Hepatocyte (in vitro differentiated cells): ENCODE data around the gene BCAS1. TPM values are rescaled to one million over a fixed set of nuclear protein-coding genes. Genes with fewer than 3 reads are reported as not detected.

ENCODE experiments used
- DNase-seq: peaks from one replicate; pipeline ENCODE4 v3.0.0-alpha.2; 2016; ENCODE audit warnings: low spot score
- H2AFZ ChIP-seq: fragments of 200-600 bp; sonication (generic); 2 replicates; pipeline ENCODE4 v1.6.0; 2016; ENCODE audit warnings: antibody characterized with exemption, mild to moderate bottlenecking
- H3K27ac ChIP-seq: fragments of 200-600 bp; sonication (generic); 2 replicates; pipeline ENCODE4 v1.5.1; 2016; ENCODE audit warnings: mild to moderate bottlenecking
- H3K27me3 ChIP-seq: fragments of 200-600 bp; sonication (generic); 2 replicates; pipeline ENCODE4 v1.6.1; 2016
- H3K36me3 ChIP-seq: fragments of 200-600 bp; sonication (generic); replicated peaks from 2 replicates; pipeline ENCODE4 v1.5.1; 2016; ENCODE audit warnings: low read depth; ENCODE audit not compliant: insufficient read depth
- H3K4me1 ChIP-seq: fragments of 200-600 bp; sonication (generic); 2 replicates; pipeline ENCODE4 v1.5.1; 2016; ENCODE audit warnings: mild to moderate bottlenecking, moderate library complexity; ENCODE audit not compliant: insufficient read depth
- H3K4me2 ChIP-seq: fragments of 200-600 bp; sonication (generic); 2 replicates; pipeline ENCODE4 v1.6.0; 2016
- H3K4me3 ChIP-seq: fragments of 200-600 bp; sonication (generic); 2 replicates; pipeline ENCODE4 v1.5.1; 2016; ENCODE audit warnings: mild to moderate bottlenecking
- H3K79me2 ChIP-seq: fragments of 200-600 bp; sonication (generic); 2 replicates; pipeline ENCODE4 v1.6.0; 2017; ENCODE audit warnings: mild to moderate bottlenecking
- H3K9me2 ChIP-seq: fragments of 200-600 bp; sonication (generic); replicated peaks from 2 replicates; pipeline ENCODE4 v1.6.0; 2017; ENCODE audit warnings: mild to moderate bottlenecking; ENCODE audit not compliant: insufficient read depth
- H3K9me3 ChIP-seq: fragments of 200-600 bp; sonication (generic); 2 replicates; pipeline ENCODE4 v1.5.1; 2016; ENCODE audit warnings: low read depth, mild to moderate bottlenecking
- H4K20me1 ChIP-seq: fragments of 200-600 bp; sonication (generic); 2 replicates; pipeline ENCODE4 v1.6.0; 2016; ENCODE audit warnings: mild to moderate bottlenecking; ENCODE audit not compliant: insufficient read depth, poor library complexity, severe bottlenecking
- CTCF ChIP-seq: fragments of 200-600 bp; sonication (generic); IDR thresholded peaks from 2 replicates; pipeline ENCODE4 v1.5.1; 2016; ENCODE audit warnings: antibody characterized with exemption, mild to moderate bottlenecking; ENCODE audit not compliant: poor library complexity
- EZH2 ChIP-seq: fragments of 200-600 bp; sonication (generic); IDR thresholded peaks from 2 replicates; pipeline ENCODE4 v1.6.1; 2016; ENCODE audit warnings: antibody characterized with exemption, mild to moderate bottlenecking, borderline replicate concordance
- EZH2phosphoT487 ChIP-seq: fragments of 200-600 bp; sonication (generic); IDR thresholded peaks from one replicate; pipeline ENCODE4 v1.6.1; 2018; ENCODE audit warnings: antibody characterized with exemption, mild to moderate bottlenecking, low read depth, moderate library complexity; ENCODE audit not compliant: unreplicated experiment, severe bottlenecking
- WGBS: methylation state at CpG from one replicate; pipeline ENCODE4 v1.1.6; 2016; ENCODE audit warnings: low lambda C conversion rate; ENCODE audit errors: missing lambda C conversion rate; 5-methylcytosine and 5-hydroxymethylcytosine counted together
- polyA plus RNA-seq: library from polyadenylated mRNA; unstranded; fragments of >200 nt; fragmentation: Nextera tagmentation; extraction: Ambion mirVana; gene quantifications from 2 replicates; pipeline ENCODE4 v1.2.1, GENCODE V29; 2016
- total RNA-seq: library from RNA; depleted of rRNA; stranded (reverse); fragments of >200 nt; gene quantifications from 2 replicates; pipeline ENCODE4 v1.2.3, GENCODE V29; 2014

BCAS1 gene
- total and polyA plus RNA-seq, 2 experiments from 2014 or later, result 4.9 to 9.8 TPM

GRCh38 chr20:54005524-54005923 is 64.9 kb downstream of the BCAS1 start:
- H3K27me3 ChIP-seq, result no peaks in the 10 kb centered on the region
- no peak for DNase-seq
- H3K4me2 ChIP-seq, result no peak overlapping the region
- TF ChIP-seq EZH2, result no peak
- TF ChIP-seq CTCF, result no peak
- TF ChIP-seq EZH2phosphoT487, result no peak
- no peak overlapping the region for H3K4me3 ChIP-seq
- no peaks in the 10 kb centered on the region for H3K79me2 ChIP-seq
- no peaks in the 10 kb centered on the region for H3K36me3 ChIP-seq
- 94% methylated on average over 4 of the region's 4 CpGs for WGBS
- no peak overlapping the region for H3K27ac ChIP-seq
- no peaks in the 10 kb centered on the region for H4K20me1 ChIP-seq
- no peaks in the 10 kb centered on the region for H3K4me1 ChIP-seq
- no peaks in the 10 kb centered on the region for H3K9me2 ChIP-seq
- no peak overlapping the region for H2AFZ ChIP-seq
- H3K9me3 ChIP-seq, result no peaks in the 10 kb centered on the region

DNA sequence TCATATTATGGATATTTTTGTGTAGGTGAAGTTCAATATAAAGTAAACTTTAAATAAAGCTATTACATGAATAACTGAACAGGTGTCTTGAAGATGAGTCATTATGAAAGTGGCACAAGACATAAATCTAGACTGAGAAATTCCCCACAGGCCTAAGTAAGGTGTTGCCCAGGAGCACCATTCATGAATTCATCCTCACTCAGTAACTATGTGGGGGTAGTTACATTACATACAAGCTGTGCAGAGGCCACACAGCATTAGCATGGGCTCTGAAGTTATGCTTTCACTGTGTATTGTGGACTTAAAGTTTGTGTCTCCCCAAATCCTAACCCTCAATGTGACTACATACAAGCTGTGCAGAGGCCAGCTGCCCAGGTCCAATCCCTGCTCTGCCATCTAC is 65.9 kb downstream of the BCAS1 start:
- no peak for TF ChIP-seq EZH2phosphoT487
- no peak for TF ChIP-seq EZH2
- TF ChIP-seq CTCF, result no peak
- Histone ChIP-seq H3K9me3 (no peaks in the 10 kb centered on the region), H3K36me3 (no peaks in the 10 kb centered on the region), H3K4me3 (no peak overlapping the region), H3K4me1 (no peaks in the 10 kb centered on the region), H3K27ac (no peak overlapping the region), H2AFZ (no peak overlapping the region), H3K4me2 (no peak overlapping the region), H4K20me1 (no peaks in the 10 kb centered on the region), H3K9me2 (no peaks in the 10 kb centered on the region), H3K79me2 (no peaks in the 10 kb centered on the region), H3K27me3 (no peaks in the 10 kb centered on the region)
- no peak for DNase-seq

DNA sequence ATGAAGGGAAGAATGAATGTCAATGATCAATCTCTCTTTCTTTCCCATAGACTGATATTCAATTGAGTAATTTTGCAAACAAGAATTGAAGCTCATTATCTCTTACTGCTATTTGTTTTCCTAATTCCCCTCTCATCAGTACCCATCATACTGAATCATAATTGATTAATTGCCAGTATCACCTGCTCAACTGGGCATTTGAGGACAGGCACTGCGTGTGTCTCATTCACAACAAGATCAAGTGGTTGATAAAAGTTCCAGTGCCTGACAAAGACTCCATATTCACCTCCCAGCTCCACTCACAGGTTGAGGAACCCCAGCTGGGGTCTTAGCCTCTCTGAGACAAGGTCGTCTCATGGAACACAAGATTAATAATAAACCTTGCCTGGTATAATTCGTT is 67.7 kb downstream of the BCAS1 start:
- H3K27me3 ChIP-seq, result no peaks in the 10 kb centered on the region
- H3K4me3 ChIP-seq, result no peak overlapping the region
- H3K4me1 ChIP-seq, result no peaks in the 10 kb centered on the region
- H3K27ac ChIP-seq, result no peak overlapping the region
- H4K20me1 ChIP-seq, result no peaks in the 10 kb centered on the region
- no peak for DNase-seq
- H3K9me2 ChIP-seq, result no peaks in the 10 kb centered on the region
- no peak for TF ChIP-seq EZH2phosphoT487
- TF ChIP-seq CTCF, result no peak
- TF ChIP-seq EZH2, result no peak
- WGBS, result 78% methylated on average over 3 of the region's 3 CpGs
- H3K36me3 ChIP-seq, result no peaks in the 10 kb centered on the region
- H2AFZ ChIP-seq, result no peak overlapping the region
- no peaks in the 10 kb centered on the region for H3K9me3 ChIP-seq
- H3K79me2 ChIP-seq, result no peaks in the 10 kb centered on the region
- no peak overlapping the region for H3K4me2 ChIP-seq

DNA sequence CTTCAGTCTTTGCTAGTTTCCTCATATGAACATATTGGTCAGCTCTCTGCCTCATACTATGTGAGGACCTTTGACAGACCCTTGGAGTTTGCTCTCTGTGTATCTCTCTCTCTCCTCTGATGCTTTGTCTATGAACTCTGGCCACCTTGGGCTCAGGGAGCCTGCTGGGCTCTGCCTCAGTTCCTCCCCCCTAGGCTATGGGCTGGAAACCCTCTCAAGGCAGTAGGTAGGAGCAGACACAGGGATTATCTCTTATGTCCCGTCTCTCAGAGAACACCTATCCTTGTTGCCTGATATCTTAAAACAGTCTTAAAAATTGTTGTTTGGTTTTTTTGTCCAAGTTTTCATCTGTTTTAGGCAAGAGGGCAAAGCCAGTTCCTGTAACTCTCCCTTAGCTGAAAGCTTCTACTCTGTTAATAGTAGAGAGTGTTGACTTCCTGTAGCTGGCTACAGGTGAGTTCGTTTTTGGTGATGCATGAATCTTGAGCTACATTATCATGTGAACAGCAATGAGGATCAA is 68.3 kb downstream of the BCAS1 start:
- Histone ChIP-seq H3K36me3 (no peaks in the 10 kb centered on the region), H3K4me3 (no peak overlapping the region), H2AFZ (no peak overlapping the region), H3K27ac (no peak overlapping the region), H3K9me2 (no peaks in the 10 kb centered on the region), H3K27me3 (no peaks in the 10 kb centered on the region), H3K4me2 (no peak overlapping the region), H3K79me2 (no peaks in the 10 kb centered on the region), H4K20me1 (no peaks in the 10 kb centered on the region), H3K4me1 (no peaks in the 10 kb centered on the region), H3K9me3 (no peaks in the 10 kb centered on the region)
- no peak for DNase-seq
- 70% methylated on average over 2 of the region's 2 CpGs for WGBS
- TF ChIP-seq EZH2 (no peak), EZH2phosphoT487 (no peak), CTCF (no peak)
